ENCODE data around the gene REEP5. TPM values are rescaled to one million over a fixed set of nuclear protein-coding genes. Genes with fewer than 3 reads are reported as not detected.

Gene REEP5
- total and polyA plus RNA-seq, 2 of the 8 experiments (the other 6 are each of a cell fraction or from before 2014, with no cell fraction given): 58.3 to 94.3 TPM

DNA sequence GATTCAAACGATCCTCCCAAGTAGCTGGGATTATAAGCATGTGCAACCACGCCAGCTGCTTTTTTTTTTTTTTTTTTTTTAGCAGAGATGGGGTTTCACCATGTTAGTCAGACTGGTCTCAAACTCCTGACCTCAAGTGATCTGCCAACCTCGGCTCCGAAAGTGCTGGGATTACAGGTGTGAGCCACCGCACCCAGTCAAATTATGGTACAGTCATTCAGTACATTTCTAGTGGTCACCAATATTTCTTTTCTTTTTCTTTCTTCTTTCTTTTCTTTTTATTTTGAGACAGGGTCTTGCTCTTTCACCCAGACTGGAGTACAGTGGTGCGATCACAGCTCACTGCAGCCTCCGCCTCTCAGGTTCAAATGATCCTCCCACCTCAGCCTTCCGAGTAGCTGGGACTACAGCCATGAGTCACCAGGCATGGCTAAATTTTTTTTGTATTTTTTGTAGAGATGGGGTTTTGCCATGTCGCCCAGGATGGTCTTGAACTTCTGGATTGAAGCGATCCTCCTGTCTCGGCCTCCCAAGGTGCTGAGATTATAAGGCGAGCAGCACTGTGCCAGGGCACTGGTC lies 29.2 kb upstream of the REEP5 start:
- Histone ChIP-seq H2AK5ac (ENCODE audit: low read depth, low read length) (no peak overlapping the region), H3K27ac (ENCODE audit: low read depth, low read length) (no peak overlapping the region), H2BK15ac (ENCODE audit: low read length) (no peak overlapping the region), H3K23me2 (ENCODE audit: low read depth, low read length) (no peaks in the 10 kb centered on the region), H3K4ac (replicated peaks; ENCODE audit: insufficient read length, low read depth, low read length) (no peak overlapping the region), H4K8ac (ENCODE audit: extremely low read depth, insufficient read depth, low read length) (no peak overlapping the region), H3K14ac (ENCODE audit: insufficient read length) (no peak overlapping the region), H4K91ac (replicated peaks; ENCODE audit: insufficient read length, low read length) (no peak overlapping the region), H2BK20ac (ENCODE audit: low read length) (no peak overlapping the region), H2BK120ac (replicated peaks; ENCODE audit: low read depth, low read length) (no peak overlapping the region), H4K5ac (ENCODE audit: insufficient read length, low read depth, low read length) (no peak overlapping the region), H3K18ac (ENCODE audit: extremely low read depth, low read length) (no peak overlapping the region), H3K27me3 (replicated peaks in 1 of 4; ENCODE audit: control insufficient read depth in 3 of 4, extremely low read depth in 1 of 4, insufficient read depth in 3 of 4, low read length in 3 of 4) (no peaks in the 10 kb centered on the region), H3K56ac (replicated peaks; ENCODE audit: insufficient read length, low read depth, low read length) (no peak overlapping the region), H3K23ac (ENCODE audit: insufficient read length) (no peak overlapping the region), H3K79me2 (ENCODE audit: control insufficient read depth in 1 of 2, insufficient read depth in 2 of 2, low read length in 2 of 2) (no peaks in the 10 kb centered on the region), H3K36me3 (ENCODE audit: control insufficient read depth in 2 of 4, insufficient read depth in 4 of 4, low read length in 3 of 4) (no peaks in the 10 kb centered on the region), H3K4me3 (ENCODE audit: extremely low read depth in 1 of 4, insufficient read depth in 2 of 4, low read depth in 3 of 4, low read length in 4 of 4) (no peak overlapping the region), H2BK12ac (ENCODE audit: low read depth, low read length) (no peak overlapping the region), H2BK5ac (ENCODE audit: low read depth, low read length) (no peak overlapping the region), H2AFZ (ENCODE audit: low read length) (no peak overlapping the region), H3K79me1 (ENCODE audit: low read depth, low read length) (no peaks in the 10 kb centered on the region), H3K9ac (replicated peaks in 1 of 4; ENCODE audit: extremely low read depth in 1 of 4, low read depth in 3 of 4, low read length in 3 of 4) (no peak overlapping the region), H4K20me1 (replicated peaks in 1 of 2; ENCODE audit: control insufficient read depth in 1 of 2, insufficient read depth in 2 of 2, low read length in 2 of 2) (no peaks in the 10 kb centered on the region), H3K9me3 (ENCODE audit: insufficient read depth in 2 of 2, low read depth in 1 of 2, low read length in 1 of 2) (peaks cover 3 to 9% of the 10 kb centered on the region in 2 experiments; a peak in 3 of 4 replicates), H3K4me2 (ENCODE audit: insufficient read depth in 1 of 2, low read depth in 2 of 2, low read length in 2 of 2) (no peak overlapping the region), H3K4me1 (replicated peaks in 1 of 4; ENCODE audit: control insufficient read depth in 3 of 4, insufficient read depth in 4 of 4, low read length in 3 of 4) (no peaks in the 10 kb centered on the region)
- DNase-seq (ENCODE audit: low read depth in 1 of 2, low spot score in 2 of 2): no peak
- FAIRE-seq: no peak
- 94% methylated on average over 12 of the region's 12 CpGs; no CpG with 5 or more reads in 1 of the 2 experiments for WGBS, 2 experiments (ENCODE audit: extremely low coverage in 1 of 2, insufficient coverage in 1 of 2, insufficient read length in 1 of 2, insufficient replicate concordance in 2 of 2, low coverage in 1 of 2, low lambda C conversion rate in 2 of 2, missing lambda C conversion rate in 1 of 2)
- ChIA-PET POLR2A (ENCODE audit: partially characterized antibody) (no interaction called here), CTCF (ENCODE audit: partially characterized antibody) (no interaction called here)
- TF ChIP-seq HDAC6 (IDR thresholded peaks at IDR 0.05; ENCODE audit: low read depth, low read length) (no peak), SIX5 (IDR thresholded peaks at IDR 0.05; ENCODE audit: low read depth, low read length) (no peak), PHF8 (conservative IDR thresholded peaks at IDR 0.05; ENCODE audit: low read depth, low read length) (no peak), CTBP2 (IDR thresholded peaks at IDR 0.05; ENCODE audit: borderline replicate concordance, insufficient read depth, insufficient read length, low read length) (no peak), SP2 (IDR thresholded peaks at IDR 0.05; ENCODE audit: low read length) (no peak), POLR2A (IDR thresholded peaks at IDR 0.05; ENCODE audit: control extremely low read depth in 1 of 2, low read depth in 2 of 2, low read length in 2 of 2) (no peak), SAP30 (IDR thresholded peaks at IDR 0.05; ENCODE audit: insufficient read depth, insufficient replicate concordance, low read length) (no peak), TCF12 (IDR thresholded peaks at IDR 0.05; ENCODE audit: low read depth, low read length) (no peak), TAF1 (IDR thresholded peaks at IDR 0.05; ENCODE audit: low read depth, low read length) (no peak), ZNF274 (IDR thresholded peaks at IDR 0.05; ENCODE audit: borderline replicate concordance, extremely low read depth, low read length) (no peak), ATF3 (IDR thresholded peaks at IDR 0.05; ENCODE audit: insufficient read depth, low read depth, low read length) (no peak), EP300 (IDR thresholded peaks at IDR 0.05; ENCODE audit: borderline replicate concordance in 1 of 2, low read depth in 2 of 2, low read length in 2 of 2) (no peak), YY1 (IDR thresholded peaks at IDR 0.05; ENCODE audit: low read depth, low read length) (no peak), GABPA (IDR thresholded peaks at IDR 0.05; ENCODE audit: borderline replicate concordance, insufficient read depth, low read length) (no peak)
